Measurements from ENCODE around the gene PIGQ. TPM values are rescaled to one million over a fixed set of nuclear protein-coding genes. Genes with fewer than 3 reads are reported as not detected.

PIGQ gene
- total and polyA plus RNA-seq, 2 experiments from 2014 or later, result 30.2 to 62.3 TPM

- TF ChIP-seq ETS1 (IDR thresholded peaks at IDR 0.05) (no peak), POLR2AphosphoS5 (IDR thresholded peaks at IDR 0.05; ENCODE audit: low read depth) (no peak), ZNF114 (CRISPR knock-in tag; IDR thresholded peaks at IDR 0.05) (no peak), EZH2 (IDR thresholded peaks at IDR 0.05; ENCODE audit: low read depth, unreplicated experiment) (no peak), EZH2phosphoT487 (IDR thresholded peaks at IDR 0.05; ENCODE audit: unreplicated experiment) (no peak), ZNF331 (CRISPR knock-in tag; IDR thresholded peaks at IDR 0.05; ENCODE audit: low read depth) (no peak), CTCF (conservative IDR thresholded peaks at IDR 0.05; ENCODE audit: low read depth in 2 of 2) (no peak)
These were observed 4.4 kb downstream of the PIGQ start (continued) for GRCh38 chr16:574021-574760.

GRCh38 chr16:575354-576196 lies 5.8 kb downstream of the PIGQ start:
- Mint-ChIP-seq H3K36me3 (ENCODE audit: low read depth) (no peaks in the 10 kb centered on the region; the same call in 2 of the 3 replicates), H3K4me1 (peaks cover 7% of the 10 kb centered on the region), H3K4me3 (no peak overlapping the region), H3K9me3 (no peaks in the 10 kb centered on the region), H3K27ac (no peak overlapping the region), H3K27me3 (ENCODE audit: insufficient read depth, low read depth, poor library complexity) (peaks cover 7% of the 10 kb centered on the region)
- Histone ChIP-seq H3K4me2 (no peak overlapping the region), H3K9me2 (ENCODE audit: insufficient read depth) (no peaks in the 10 kb centered on the region), H2AFZ (no peak overlapping the region), H3K4me1 (ENCODE audit: insufficient read depth) (no peaks in the 10 kb centered on the region; the same call in 1 of the 2 replicates), H3K27ac (ENCODE audit: low read depth) (no peak overlapping the region), H4K20me1 (replicated peaks; ENCODE audit: insufficient read depth) (no peaks in the 10 kb centered on the region), H3K27me3 (ENCODE audit: insufficient read depth) (no peaks in the 10 kb centered on the region), H3F3A (replicated peaks; ENCODE audit: low read depth) (peaks cover 8% of the 10 kb centered on the region; the same call in 1 of the 2 replicates), H3K36me3 (ENCODE audit: insufficient read depth) (no peaks in the 10 kb centered on the region), H3K4me3 (no peak overlapping the region), H3K79me2 (replicated peaks; ENCODE audit: insufficient read depth) (peaks cover 2% of the 10 kb centered on the region)
- ATAC-seq (no peak), DNase-seq (ENCODE audit: low spot score) (no peak)
- TF ChIP-seq ETS1 (IDR thresholded peaks at IDR 0.05), result no peak
- TF ChIP-seq CTCF (conservative IDR thresholded peaks at IDR 0.05; ENCODE audit: low read depth in 2 of 2), result no peak
- no peak for TF ChIP-seq STAT1 (IDR thresholded peaks at IDR 0.05; ENCODE audit: unreplicated experiment)
- no peak for TF ChIP-seq ZNF331 (CRISPR knock-in tag; IDR thresholded peaks at IDR 0.05; ENCODE audit: low read depth)
- no peak for TF ChIP-seq REST (IDR thresholded peaks at IDR 0.05; ENCODE audit: unreplicated experiment)
- TF ChIP-seq NANOG (IDR thresholded peaks at IDR 0.05; ENCODE audit: borderline replicate concordance), result no peak
- TF ChIP-seq ZNF114 (CRISPR knock-in tag; IDR thresholded peaks at IDR 0.05), result no peak
- TF ChIP-seq EZH2phosphoT487 (IDR thresholded peaks at IDR 0.05; ENCODE audit: unreplicated experiment), result no peak
- TF ChIP-seq POLR2AphosphoS5 (IDR thresholded peaks at IDR 0.05; ENCODE audit: low read depth), result no peak
- TF ChIP-seq JUNB (IDR thresholded peaks at IDR 0.05; ENCODE audit: unreplicated experiment), result no peak

Measured in GM23338 (cell line).